Activated naive CD8-positive, alpha-beta T cell (primary cell): ENCODE measurements around the gene VEGFA.

ENCODE experiments used
- H3K27ac Mint-ChIP-seq: one replicate; pipeline ENCODE4 v1.8.0; 2021; ENCODE audit warnings: mixed read lengths
- H3K27me3 Mint-ChIP-seq: one replicate; pipeline ENCODE4 v1.8.0; 2021; ENCODE audit warnings: mixed read lengths
- H3K36me3 Mint-ChIP-seq: one replicate; pipeline ENCODE4 v1.8.0; 2021; ENCODE audit warnings: mixed read lengths
- H3K4me1 Mint-ChIP-seq: one replicate; pipeline ENCODE4 v1.8.0; 2021; ENCODE audit warnings: low read depth, mixed read lengths
- H3K4me3 Mint-ChIP-seq: one replicate; pipeline ENCODE4 v1.8.0; 2021; ENCODE audit warnings: mild to moderate bottlenecking, mixed read lengths
- H3K9me3 Mint-ChIP-seq: one replicate; pipeline ENCODE4 v1.8.0; 2021; ENCODE audit warnings: low read depth, mixed read lengths

VEGFA gene

DNA sequence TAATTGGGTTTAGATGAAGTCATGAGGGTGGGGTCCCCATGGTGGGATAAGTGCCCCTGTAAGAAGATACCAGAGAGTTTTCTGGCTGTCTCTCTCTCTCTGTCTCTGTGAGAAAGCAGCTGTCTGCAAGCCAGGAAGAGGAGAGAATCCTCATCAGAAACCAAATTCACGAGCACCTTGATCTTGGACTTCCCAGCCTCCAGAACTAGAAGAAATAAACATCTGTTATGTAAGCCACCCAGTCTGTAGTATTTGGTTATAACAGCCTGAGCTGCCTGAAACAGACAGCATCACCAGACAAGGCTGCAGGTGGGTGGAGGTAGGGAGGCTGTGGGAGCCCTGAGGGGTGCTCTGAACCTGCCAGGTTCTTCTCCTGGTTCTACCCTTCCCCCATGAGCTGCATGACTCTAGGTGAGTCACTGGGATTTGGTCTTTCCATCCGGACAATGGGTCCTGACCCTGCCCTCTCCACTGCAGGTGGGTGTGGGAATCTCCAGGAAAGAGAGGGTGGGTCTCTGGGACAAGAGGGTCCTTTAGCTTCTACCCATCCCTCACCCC lies 34.3 kb upstream of the VEGFA start:
- Mint-ChIP-seq H3K36me3 (peaks cover 6% of the 10 kb centered on the region), H3K4me1 (peaks cover 21% of the 10 kb centered on the region), H3K9me3 (peaks cover 11% of the 10 kb centered on the region), H3K27ac (peak overlapping the region; percentile 22), H3K4me3 (no peak overlapping the region), H3K27me3 (no peaks in the 10 kb centered on the region)

DNA sequence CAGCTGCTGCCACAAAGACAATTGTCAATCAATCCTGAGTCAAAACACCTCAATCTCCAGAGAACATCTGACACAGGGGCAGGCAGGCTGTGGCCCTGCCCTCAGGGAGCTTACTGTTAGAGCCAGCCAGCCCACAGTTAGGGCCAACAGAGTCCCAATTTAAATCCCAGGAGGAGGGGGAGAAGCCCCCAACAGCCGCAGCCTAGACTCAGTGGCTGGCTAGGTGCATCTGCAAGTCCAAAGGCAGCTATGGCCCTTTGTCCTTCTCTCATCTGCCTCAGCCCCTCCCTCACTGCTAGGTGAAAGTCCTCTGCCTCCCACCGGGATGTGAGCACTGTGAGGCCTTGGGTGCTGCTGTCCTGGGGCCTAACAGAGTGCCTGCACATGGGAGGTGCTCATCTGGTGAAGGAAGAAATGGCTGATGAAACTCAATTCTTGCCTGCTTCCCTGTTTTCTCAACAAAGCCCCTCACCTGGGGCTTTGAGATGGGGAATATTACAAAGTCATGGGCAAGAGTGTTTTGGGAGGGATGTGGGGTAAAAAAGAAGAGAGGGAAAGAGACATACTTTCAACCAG lies 33.7 kb upstream of the VEGFA start:
- Mint-ChIP-seq H3K9me3 (peaks cover 5% of the 10 kb centered on the region), H3K27ac (no peak overlapping the region), H3K36me3 (peaks cover 2% of the 10 kb centered on the region), H3K4me1 (peaks cover 21% of the 10 kb centered on the region), H3K27me3 (no peaks in the 10 kb centered on the region), H3K4me3 (no peak overlapping the region)

GRCh38 chr6:43736844-43737243 lies 33.2 kb upstream of the VEGFA start:
- no peaks in the 10 kb centered on the region for H3K36me3 Mint-ChIP-seq
- H3K4me3 Mint-ChIP-seq, result no peak overlapping the region
- H3K9me3 Mint-ChIP-seq, result no peaks in the 10 kb centered on the region
- H3K4me1 Mint-ChIP-seq, result peaks cover 21% of the 10 kb centered on the region
- no peaks in the 10 kb centered on the region for H3K27me3 Mint-ChIP-seq
- H3K27ac Mint-ChIP-seq, result no peak overlapping the region

DNA sequence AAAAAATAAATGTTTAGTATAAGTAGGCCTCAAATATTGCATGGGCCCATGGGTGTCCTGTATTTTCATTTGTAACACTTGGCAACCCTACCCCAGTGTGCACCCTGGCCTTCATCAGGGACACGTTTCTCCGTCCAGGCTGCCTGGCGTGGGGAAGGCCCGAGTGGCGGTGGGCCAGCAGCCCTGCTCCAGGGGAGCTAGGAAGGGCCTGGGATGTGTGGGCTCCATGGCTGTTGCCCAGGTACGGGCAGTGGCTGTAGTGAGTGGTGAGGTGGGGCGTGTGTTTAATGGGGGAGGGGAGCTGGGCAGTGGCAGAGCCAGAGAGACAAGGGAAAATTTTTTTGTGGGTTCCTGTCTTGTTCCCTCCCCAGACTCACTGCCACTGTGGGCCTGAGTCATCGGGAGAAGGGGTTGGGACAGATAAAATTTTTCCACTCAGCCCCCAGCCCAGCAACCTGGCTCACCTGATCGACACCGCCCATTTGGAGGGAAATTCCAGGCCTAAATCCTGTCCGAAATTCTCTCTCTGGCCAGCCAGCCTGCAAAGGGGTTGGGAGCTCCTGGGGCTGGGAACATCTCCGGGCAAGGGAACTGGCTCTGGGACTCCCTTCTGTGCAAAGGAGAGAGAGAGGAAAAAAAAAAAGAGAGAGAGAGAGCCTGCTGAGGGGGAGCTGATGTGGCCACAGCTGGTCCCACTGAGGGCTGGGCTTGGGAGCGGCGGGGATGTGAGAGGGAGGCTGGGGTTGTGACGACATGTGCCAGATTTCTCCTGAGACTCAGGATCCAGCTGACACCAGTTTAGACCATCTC lies 32.5 kb upstream of the VEGFA start:
- Mint-ChIP-seq H3K4me1 (peaks cover 21% of the 10 kb centered on the region), H3K9me3 (no peaks in the 10 kb centered on the region), H3K27ac (no peak overlapping the region), H3K27me3 (no peaks in the 10 kb centered on the region), H3K36me3 (no peaks in the 10 kb centered on the region), H3K4me3 (no peak overlapping the region)

GRCh38 chr6:43738267-43738676 lies 31.7 kb upstream of the VEGFA start:
- Mint-ChIP-seq H3K36me3 (no peaks in the 10 kb centered on the region), H3K9me3 (no peaks in the 10 kb centered on the region), H3K4me3 (no peak overlapping the region), H3K27ac (no peak overlapping the region), H3K4me1 (peaks cover 19% of the 10 kb centered on the region), H3K27me3 (no peaks in the 10 kb centered on the region)

DNA sequence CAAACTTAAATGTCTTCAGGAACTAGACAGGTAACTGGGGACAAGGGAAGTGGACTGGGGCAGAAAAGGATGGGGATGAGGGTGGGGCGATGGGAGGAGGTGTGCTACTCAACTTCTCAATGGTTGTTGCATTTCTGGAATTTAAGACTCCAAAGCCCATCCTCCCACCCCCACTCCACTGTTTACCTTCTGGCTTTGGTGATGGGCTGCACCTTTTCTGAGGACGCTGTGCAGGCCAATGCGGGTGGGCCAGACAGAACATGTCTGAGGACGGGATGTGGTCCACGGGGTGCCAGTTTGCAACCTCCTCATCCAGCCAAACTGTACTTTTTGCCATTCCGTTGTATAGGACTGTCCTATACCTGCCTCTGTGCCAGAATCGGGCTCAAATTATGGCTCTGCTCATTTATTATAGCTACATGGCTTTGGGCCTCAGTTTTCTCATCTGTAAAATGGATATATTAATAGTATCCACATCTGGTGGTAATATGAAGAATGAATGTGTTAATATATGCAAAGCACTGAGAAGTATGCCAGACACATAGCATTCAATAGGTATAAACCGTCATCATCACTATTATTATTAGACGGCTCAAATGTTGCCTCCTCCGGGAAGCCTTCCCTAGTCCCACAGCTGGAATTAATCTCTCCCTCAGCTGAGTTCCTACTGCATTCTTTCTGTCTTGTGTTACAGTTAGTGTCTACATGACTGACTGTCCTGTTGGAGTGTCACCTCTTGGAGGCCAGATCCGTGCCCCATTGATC lies 31.0 kb upstream of the VEGFA start:
- H3K36me3 Mint-ChIP-seq, result no peaks in the 10 kb centered on the region
- H3K9me3 Mint-ChIP-seq, result no peaks in the 10 kb centered on the region
- H3K4me1 Mint-ChIP-seq, result peaks cover 11% of the 10 kb centered on the region
- H3K27me3 Mint-ChIP-seq, result no peaks in the 10 kb centered on the region
- H3K27ac Mint-ChIP-seq, result no peak overlapping the region
- no peak overlapping the region for H3K4me3 Mint-ChIP-seq

- Mint-ChIP-seq H3K27me3 (no peaks in the 10 kb centered on the region), H3K4me1 (peaks cover 7% of the 10 kb centered on the region), H3K36me3 (no peaks in the 10 kb centered on the region), H3K9me3 (no peaks in the 10 kb centered on the region), H3K27ac (no peak overlapping the region), H3K4me3 (no peak overlapping the region)
Measured at GRCh38 chr6:43739642-43740091, 30.3 kb upstream of the VEGFA start.

GRCh38 chr6:43740321-43740960 lies 29.6 kb upstream of the VEGFA start:
- H3K27me3 Mint-ChIP-seq, result no peaks in the 10 kb centered on the region
- H3K36me3 Mint-ChIP-seq, result no peaks in the 10 kb centered on the region
- H3K4me3 Mint-ChIP-seq, result no peak overlapping the region
- H3K4me1 Mint-ChIP-seq, result peaks cover 3% of the 10 kb centered on the region
- H3K9me3 Mint-ChIP-seq, result no peaks in the 10 kb centered on the region
- no peak overlapping the region for H3K27ac Mint-ChIP-seq

DNA sequence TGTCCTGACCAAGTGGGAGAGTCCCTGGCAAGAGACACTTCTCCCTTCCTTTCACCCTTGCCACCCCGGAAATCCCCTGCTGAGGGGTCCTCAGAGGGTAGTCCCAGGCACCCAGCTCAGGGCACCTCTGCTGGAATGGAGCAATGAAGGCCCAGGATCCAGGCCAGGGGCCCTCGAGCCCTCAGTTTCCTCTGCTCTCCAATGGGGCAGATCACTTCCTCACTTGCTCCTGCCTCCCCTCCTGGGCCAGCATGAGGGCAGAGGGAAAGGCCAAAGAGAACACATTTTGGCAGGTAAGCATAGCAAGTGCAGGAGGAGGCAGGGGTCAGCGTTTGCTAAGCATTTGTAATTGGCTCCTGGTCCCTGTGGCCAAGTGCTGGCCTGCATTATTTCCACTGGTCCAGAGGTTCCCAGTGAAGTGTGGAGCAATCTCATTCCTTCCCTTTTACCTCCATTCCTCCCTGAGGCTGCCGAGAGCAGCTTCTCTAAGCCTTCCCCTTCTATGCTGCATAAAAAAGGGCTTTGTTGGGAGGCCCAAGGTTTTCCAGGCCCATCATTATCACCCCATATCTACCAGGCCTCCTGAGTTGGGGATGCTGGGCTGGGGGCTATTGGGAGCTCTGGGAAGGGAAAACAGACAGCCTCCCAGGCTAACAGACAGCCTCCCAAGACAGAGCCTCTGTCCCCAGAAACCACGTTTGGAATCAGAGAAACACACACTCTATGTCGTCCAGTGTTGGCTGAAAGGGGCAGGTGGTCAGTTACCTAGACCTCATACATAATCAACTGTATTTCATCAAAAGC lies 28.8 kb upstream of the VEGFA start:
- no peaks in the 10 kb centered on the region for H3K36me3 Mint-ChIP-seq
- H3K9me3 Mint-ChIP-seq, result no peaks in the 10 kb centered on the region
- H3K4me1 Mint-ChIP-seq, result no peaks in the 10 kb centered on the region
- H3K4me3 Mint-ChIP-seq, result no peak overlapping the region
- H3K27me3 Mint-ChIP-seq, result no peaks in the 10 kb centered on the region
- no peak overlapping the region for H3K27ac Mint-ChIP-seq

- H3K4me3 Mint-ChIP-seq, result no peak overlapping the region
- no peaks in the 10 kb centered on the region for H3K9me3 Mint-ChIP-seq
- H3K4me1 Mint-ChIP-seq, result no peaks in the 10 kb centered on the region
- H3K36me3 Mint-ChIP-seq, result no peaks in the 10 kb centered on the region
- H3K27me3 Mint-ChIP-seq, result no peaks in the 10 kb centered on the region
- H3K27ac Mint-ChIP-seq, result no peak overlapping the region
Measured at GRCh38 chr6:43741829-43742228, 28.2 kb upstream of the VEGFA start.

- H3K27ac Mint-ChIP-seq, result no peak overlapping the region
- H3K36me3 Mint-ChIP-seq, result no peaks in the 10 kb centered on the region
- no peaks in the 10 kb centered on the region for H3K9me3 Mint-ChIP-seq
- H3K4me3 Mint-ChIP-seq, result no peak overlapping the region
- no peaks in the 10 kb centered on the region for H3K27me3 Mint-ChIP-seq
- H3K4me1 Mint-ChIP-seq, result no peaks in the 10 kb centered on the region
Measured at GRCh38 chr6:43742285-43742684, 27.7 kb upstream of the VEGFA start.

GRCh38 chr6:43742931-43743632 lies 26.9 kb upstream of the VEGFA start:
- Mint-ChIP-seq H3K27ac (no peak overlapping the region), H3K27me3 (peaks cover 3% of the 10 kb centered on the region), H3K9me3 (no peaks in the 10 kb centered on the region)

DNA sequence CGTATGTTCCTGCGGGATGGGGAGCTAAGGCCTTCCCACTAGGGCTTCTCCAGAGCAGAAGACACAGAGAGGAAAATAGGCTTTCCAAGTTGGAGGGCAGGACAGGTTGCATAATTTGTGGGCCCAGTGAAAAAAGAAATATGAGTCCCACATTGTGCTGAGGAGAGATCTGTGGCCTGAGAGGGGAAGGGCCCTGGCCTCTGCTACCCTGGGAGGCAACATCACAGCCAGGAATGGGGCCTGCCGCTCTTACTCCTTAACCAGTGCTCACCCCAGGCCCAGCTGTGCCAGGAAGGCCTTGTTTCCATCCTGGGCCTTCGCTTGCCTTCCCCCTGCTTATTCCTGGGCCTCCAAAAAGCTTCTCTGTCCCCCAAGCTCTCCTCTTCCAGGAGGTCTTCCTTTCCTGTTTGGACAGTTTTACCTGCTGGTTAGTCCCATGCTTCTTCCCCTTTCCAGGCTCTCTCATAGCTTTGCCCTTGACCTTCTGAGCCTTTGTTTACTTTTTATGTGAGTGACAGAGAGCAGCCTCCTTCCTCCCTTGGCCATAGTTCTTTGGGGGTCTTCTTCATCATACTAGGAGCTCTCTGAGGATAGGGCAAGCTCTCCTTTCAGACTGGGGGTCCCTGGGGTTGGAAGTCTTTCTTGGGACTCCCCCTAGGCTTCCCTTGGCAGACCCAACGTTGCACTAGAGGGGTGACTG lies 26.2 kb upstream of the VEGFA start:
- Mint-ChIP-seq H3K4me1 (no peaks in the 10 kb centered on the region), H3K9me3 (no peaks in the 10 kb centered on the region), H3K36me3 (no peaks in the 10 kb centered on the region), H3K27me3 (peaks cover 3% of the 10 kb centered on the region), H3K4me3 (no peak overlapping the region), H3K27ac (no peak overlapping the region)

More at GRCh38 chr6:43742931-43743632, 26.9 kb upstream of the VEGFA start:
- H3K36me3 Mint-ChIP-seq, result no peaks in the 10 kb centered on the region
- H3K4me1 Mint-ChIP-seq, result no peaks in the 10 kb centered on the region
- no peak overlapping the region for H3K4me3 Mint-ChIP-seq
